ENCODE data around the gene PPCS.

Gene PPCS

DNA sequence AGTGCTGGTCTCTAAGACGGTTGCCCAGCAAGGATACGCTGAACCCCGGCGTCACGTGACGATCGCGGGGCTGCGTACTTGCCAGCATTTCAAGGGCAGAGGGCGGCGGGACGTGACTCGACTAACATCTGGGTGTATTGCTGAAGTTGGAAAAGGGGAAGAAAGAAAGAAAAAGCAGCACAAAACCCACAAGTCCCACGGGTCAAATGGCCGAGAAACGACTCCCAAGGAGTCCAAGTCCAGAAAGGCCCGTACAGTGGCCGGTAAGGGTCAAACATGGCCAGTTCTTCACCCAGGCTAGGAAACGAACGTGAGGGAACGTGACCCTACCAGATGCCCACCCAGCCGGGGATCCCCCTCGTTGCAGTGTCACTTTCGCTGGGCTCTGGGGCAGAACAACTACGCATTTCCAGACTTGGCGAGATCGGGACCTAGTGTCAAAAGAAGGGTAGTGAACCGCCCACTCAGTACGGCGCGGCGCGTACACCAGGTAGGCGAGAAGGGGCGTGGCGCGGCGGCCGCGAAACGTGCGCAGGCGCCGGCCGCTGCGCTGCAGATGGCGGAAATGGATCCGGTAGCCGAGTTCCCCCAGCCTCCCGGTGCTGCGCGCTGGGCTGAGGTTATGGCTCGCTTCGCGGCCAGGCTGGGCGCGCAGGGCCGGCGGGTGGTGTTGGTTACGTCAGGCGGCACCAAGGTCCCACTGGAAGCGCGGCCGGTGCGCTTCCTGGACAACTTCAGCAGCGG is at the start of gene PPCS, which contains the start of gene ZMYND12:
PPCS (plus strand) TSS at position 534 of the 744 bp plus-strand sequence; CDS start at position 557, 23 bp downstream.
ZMYND12 (minus strand) TSS at position 13 of the 744 bp plus-strand sequence. CDS start 25 bp downstream, outside the sequence.
- peak within 1 kb of the TSS; percentile 69 to 99 (median 91) for H3K4me3 ChIP-seq

DNA sequence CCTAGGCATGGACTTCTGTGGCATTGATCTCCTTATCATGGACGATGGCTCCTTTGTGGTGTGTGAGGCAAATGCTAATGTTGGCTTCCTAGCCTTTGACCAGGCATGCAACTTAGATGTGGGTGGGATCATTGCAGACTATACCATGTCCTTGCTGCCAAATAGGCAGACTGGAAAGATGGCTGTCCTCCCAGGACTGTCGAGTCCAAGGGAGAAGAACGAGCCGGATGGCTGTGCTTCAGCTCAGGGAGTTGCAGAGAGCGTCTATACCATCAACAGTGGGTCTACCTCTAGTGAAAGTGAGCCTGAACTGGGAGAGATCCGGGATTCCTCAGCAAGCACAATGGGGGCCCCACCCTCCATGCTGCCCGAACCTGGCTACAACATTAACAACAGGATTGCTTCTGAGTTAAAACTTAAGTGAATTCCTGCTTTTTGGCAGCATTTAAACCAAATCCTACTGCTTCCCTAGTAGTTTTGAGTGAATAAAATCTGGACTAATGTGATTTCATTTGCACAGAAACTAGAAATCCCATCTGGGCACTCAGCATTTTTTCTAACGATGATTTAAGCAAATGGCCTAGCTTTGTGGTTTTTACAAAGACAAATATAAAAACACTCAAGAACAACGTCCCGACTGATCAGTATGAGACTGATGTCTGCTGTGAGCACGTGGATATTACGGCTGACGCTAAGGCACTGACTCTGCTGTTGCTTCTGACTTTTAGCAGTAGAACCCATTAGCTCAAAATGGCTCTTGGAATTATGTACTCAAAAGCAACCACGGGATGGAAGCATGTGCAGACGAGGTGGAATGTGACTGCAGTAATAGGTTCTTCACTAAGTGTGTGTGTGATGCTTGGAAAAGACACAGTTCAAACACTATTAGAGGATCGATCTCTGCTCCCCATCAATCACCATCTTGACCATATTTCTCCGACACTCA is 41.5 kb upstream of the PPCS start:
- no peak overlapping the region for H3K4me3 ChIP-seq
- no peak overlapping the region for H3K27ac ChIP-seq

More for the DNA sequence above, at the start of gene PPCS, which contains the start of gene ZMYND12:
- peak within 1 kb of the TSS; percentile 90 to 99 (median 97) for H3K27ac ChIP-seq

DNA sequence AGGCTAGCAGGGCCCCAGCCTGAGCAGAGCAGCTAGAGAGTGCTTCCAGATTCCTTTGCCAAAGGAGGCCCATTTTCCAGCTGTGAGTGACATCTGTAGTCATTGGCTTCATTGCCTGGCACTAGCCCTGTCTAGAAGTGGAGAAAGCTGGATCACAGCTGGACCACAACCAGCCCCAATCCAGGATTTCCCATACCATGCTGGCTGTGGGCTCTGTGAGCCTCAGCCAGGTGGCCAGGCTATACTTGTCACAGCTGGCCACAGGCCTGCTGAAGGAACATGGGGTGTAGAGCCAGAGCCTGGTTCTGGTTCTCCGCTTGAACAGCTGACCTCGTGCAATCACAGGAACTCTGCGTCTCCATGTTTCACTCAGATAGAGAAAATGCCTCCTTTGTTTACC is 39.2 kb upstream of the PPCS start:
- Histone ChIP-seq H3K27ac (no peak overlapping the region), H3K4me3 (no peak overlapping the region)

GRCh38 chr1:42418516-42418915 is 37.8 kb upstream of the PPCS start:
- no peak overlapping the region for H3K4me3 ChIP-seq
- H3K27ac ChIP-seq = no peak overlapping the region

GRCh38 chr1:42419126-42419821 is 37.1 kb upstream of the PPCS start:
- Histone ChIP-seq H3K27ac (no peak overlapping the region), H3K4me3 (no peak overlapping the region)

DNA sequence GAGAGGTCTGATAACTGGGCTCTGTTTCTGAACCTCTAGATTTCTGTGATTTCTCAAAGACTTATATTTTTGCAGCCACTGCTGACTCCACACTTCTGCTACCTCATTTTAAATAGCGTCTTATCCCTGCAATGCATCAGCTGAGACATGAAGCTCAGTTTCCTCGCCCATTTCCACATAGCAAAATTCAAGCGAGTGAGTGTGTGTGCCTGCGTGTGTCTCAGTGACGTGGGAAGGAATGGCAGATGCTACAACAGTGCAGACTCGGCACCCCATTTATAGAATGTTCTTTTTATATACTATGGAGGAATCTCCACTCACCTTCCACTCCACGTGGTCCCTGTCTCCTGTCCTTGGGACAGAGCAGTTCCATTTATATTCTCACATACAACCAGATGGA is 36.2 kb upstream of the PPCS start:
- Histone ChIP-seq H3K27ac (no peak overlapping the region), H3K4me3 (no peak overlapping the region)

GRCh38 chr1:42420911-42421585 is 35.3 kb upstream of the PPCS start:
- Histone ChIP-seq H3K27ac (no peak overlapping the region), H3K4me3 (no peak overlapping the region)

DNA sequence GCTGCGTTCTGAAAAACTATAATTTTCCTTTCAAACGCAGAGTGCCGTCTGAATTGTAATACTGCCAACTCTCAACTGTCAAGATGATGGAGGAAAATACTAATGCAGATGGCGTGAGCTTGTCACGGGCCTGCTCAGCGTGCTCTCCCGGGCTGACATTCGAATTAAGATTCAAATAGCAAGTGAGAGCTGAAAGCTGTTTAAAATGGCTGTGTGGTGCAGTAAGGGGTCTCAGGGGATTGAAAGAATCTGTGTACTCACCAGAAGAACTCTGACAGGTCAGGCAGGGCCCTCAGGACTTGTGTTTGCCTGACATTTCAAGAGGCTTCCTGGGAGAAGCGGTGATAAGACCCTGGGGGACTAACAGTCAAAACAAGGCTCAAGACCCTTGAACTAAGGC is 33.6 kb upstream of the PPCS start:
- H3K27ac ChIP-seq = no peak overlapping the region
- no peak overlapping the region for H3K4me3 ChIP-seq

DNA sequence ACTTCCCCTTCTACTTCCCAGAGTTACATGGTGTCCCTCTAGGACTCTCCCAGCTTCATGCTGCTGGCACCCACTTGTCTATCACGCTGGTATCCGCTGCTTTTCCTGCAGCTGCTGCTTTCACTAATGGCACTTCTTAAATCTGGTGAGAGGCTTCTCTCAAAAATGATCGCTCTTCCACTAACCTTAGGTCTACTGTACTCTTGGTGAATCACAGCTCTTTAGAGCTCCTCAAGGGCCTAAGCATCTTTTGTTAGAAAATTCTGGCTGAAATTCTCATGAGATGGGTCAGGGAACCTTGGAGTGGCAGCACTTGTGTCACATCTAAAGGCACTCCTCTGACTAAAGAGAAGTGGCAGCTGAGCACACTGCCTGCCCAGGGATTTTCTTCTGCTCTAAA is 32.7 kb upstream of the PPCS start:
- Histone ChIP-seq H3K4me3 (no peak overlapping the region), H3K27ac (no peak overlapping the region)

- Histone ChIP-seq H3K27ac (no peak overlapping the region), H3K4me3 (no peak overlapping the region)
These were observed 32.1 kb upstream of the PPCS start for GRCh38 chr1:42424201-42424600.

DNA sequence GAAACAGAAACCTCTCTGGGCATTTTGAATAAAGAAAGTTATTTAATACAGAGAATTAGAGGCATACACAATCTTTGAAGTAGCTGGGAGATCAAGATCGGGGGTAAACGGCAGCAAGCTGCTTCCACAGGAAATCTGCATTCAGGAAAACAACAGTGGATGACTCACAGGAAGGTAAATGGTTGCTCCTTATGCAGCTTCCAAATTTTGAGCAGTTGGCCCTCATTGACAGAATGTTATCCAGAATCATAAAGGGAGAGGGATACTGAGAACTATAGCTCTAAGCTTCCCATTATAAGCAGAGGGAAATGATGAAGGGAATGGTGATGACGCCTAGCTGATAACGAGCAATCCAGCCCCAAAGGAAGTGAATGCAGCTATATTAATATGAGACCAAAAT is 29.1 kb upstream of the PPCS start:
- Histone ChIP-seq H3K4me3 (no peak overlapping the region), H3K27ac (peak overlapping the region in 1 of 21 experiments; percentile 28)

DNA sequence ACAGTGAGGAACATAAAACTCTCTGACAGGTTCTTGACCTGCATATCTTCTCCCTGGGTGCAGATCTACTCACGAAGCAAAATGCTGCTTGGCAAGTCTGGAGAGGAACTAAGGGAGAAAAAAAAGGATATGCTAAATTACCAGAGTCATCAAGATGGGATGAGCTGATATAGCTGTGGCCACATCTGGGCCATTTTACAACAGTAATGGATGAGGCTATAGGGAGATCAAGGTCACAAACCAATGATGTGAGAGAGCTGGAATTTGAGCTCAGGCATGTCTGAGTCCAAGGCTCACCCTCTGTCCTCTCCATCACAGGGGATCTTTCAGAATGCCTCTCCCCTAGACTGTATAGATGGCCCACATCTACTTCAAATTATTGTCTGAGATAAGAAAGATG is 26.7 kb upstream of the PPCS start:
- H3K4me3 ChIP-seq = no peak overlapping the region
- H3K27ac ChIP-seq = no peak overlapping the region

DNA sequence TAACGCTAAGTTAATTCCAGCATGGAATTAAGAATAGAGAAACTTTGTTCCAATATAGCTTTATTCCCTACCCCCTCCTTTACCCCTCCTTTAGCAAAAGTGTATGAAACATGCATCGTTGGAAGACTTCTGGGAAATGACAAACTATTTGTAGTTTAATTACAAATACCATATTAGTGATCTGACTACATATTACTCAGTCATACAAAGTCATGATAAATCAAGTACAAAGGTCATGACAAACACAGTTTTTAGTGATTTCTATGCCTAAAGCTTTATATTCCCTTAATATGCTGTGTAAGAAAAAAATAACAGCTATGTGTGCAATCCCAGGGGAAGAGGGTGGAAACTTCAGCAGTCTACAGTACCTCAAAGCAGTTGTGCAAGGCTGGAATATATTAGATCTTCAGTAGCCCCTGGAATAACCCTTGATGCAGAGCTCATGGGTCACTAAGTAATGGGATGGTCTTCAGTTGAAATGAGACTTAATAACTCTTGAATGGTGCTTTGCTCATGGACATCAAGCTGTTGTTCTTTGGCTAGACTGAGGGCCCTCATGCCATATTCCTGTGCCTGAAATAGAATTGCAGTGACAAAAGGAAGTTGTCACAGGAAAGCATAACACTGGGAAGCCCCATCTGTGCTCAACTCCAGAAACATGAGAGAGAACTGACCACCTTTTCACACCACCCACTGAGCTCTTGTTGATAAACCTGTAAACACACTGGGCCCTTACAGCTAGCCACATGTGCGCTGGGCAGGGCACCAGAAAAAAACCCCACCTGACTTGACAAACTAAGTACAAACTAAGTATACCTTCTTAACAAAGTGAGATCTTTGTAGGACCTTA is 25.8 kb upstream of the PPCS start:
- no peak overlapping the region for H3K27ac ChIP-seq
- H3K4me3 ChIP-seq = no peak overlapping the region

GRCh38 chr1:42431514-42431913 is 24.8 kb upstream of the PPCS start:
- H3K27ac ChIP-seq = no peak overlapping the region
- no peak overlapping the region for H3K4me3 ChIP-seq

GRCh38 chr1:42432714-42433113 is 23.6 kb upstream of the PPCS start:
- Histone ChIP-seq H3K4me3 (no peak overlapping the region), H3K27ac (no peak overlapping the region)

DNA sequence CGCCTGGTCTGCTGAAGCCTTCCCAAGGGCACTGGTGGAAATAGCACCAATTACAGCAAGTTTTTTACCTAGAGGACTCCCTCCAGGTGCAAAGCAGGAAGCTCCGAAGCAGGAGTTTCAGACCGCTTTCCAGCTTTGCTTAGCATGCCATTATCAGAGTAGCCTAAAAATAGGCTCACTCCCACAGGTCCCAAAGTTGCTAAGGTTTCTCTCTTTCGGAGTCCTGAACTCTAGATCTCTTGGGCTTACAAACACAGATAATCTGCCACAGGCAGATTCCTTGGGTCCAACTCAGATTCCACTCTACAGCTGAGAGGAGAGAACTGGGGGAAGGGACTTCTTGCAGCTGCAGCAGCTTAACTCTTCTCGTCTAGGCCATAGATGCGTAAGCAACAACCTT is 23.0 kb upstream of the PPCS start:
- Histone ChIP-seq H3K27ac (no peak overlapping the region), H3K4me3 (no peak overlapping the region)

DNA sequence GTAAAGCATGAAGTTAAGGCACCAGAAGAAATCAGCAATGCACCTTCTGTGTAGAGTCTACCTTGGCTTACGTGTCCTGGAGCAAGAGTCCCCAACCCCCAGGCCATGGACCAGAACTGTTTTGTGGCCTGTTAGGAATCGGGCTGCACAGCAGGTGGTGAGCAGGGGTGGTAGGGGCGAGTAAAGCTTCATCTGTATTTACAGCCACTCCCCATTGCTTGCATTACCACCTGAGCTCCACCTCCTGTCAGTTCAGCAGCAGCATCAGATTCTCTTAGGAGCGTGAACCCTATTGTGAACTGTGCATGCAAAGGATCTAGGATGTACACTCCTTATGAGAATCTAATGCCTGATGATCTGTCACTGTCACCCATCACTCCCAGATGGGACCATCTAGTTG is 22.0 kb upstream of the PPCS start:
- Histone ChIP-seq H3K27ac (no peak overlapping the region), H3K4me3 (no peak overlapping the region)

DNA sequence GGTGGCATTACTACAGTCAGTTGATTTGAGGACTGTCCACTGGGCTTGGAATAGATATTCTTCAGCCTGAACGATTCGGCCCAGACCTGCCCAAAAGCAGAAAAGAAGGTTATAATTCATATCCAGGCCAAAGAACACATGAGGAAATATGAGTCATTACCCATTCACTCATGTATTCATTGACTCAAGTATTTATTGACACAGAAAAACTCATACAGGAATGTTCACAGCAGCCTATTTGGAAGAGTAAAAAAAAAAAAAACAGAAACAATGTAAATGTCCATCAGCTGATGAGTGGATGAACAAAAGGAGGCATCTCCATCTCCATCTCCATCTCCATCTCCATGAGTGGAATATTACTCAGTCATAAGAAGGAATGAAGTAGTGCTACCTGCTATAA is 16.4 kb upstream of the PPCS start:
- Histone ChIP-seq H3K4me3 (no peak overlapping the region), H3K27ac (no peak overlapping the region)

GRCh38 chr1:42442662-42443061 is 13.7 kb upstream of the PPCS start:
- Histone ChIP-seq H3K27ac (no peak overlapping the region), H3K4me3 (no peak overlapping the region)

Data from skin epidermis (tissue), 12 donors.